GM13977 (cell line): ENCODE results near the gene GRID2IP.

ENCODE experiments used
- DNase-seq: peaks from one replicate; pipeline ENCODE4 v3.0.0; 2012; ENCODE audit warnings: low spot score
- in situ Hi-C: fragments of 300-500 bp; cut with MboI; formaldehyde crosslinking; loops from one replicate; pipeline ENCODE4 v1.12.0; 2022; ENCODE audit warnings: low sequenced_read_pairs, low pct_unique_long_range_greater_than_20kb, mixed read lengths, inconsistent platforms; ENCODE audit not compliant: unreplicated experiment
- TF ChIP-seq, protein P1 (sequence below): IDR thresholded peaks from 2 replicates; pipeline ENCODE4 v1.5.1; 2012; ENCODE audit warnings: mild to moderate bottlenecking, control low read depth; ENCODE audit not compliant: insufficient read depth; ENCODE audit errors: extremely low read depth, missing control alignments

GRID2IP gene

DNA sequence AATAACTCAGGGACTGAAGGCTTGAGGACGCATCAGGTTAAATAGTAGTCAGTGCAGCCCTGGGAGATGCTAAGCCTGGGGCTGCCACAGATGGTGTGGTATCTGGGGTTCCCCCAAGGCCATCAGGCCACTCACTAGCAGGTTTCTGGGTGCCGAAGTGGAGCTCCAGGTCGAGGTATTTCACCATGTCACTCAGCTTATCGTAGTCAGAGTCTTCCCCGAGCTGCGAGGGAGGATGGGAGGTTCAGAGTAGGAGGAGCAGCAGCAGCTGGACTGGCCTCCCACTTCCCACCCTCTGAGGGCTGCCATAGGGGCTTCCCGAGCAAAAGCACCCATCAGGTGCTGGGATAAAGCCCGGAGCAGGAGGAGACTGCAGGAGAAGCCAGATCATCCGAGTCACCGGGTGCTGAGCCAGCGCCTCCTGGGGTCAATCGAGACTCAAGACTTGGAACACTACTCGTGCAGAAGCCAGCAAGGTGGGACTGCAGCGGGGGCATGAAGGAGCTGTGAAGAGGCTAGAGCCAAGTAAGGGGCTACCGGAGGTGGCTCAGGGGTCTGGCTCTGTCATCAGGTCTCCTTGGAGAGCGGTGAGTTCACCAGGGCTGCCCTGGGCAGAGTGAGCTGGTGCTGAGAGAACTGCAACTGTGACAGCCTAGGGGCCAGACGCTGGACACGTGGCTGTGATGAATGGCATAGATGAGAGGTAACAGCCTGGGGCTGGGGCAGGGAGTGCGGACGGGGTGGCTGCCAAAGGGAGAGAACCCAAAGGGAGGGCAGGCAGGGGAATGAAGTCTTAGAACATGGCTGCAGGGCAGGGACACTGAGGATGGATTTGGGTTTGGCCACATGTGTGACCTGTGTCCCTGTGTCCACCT is 45.3 kb downstream of the GRID2IP start:
- in situ Hi-C loops = no loop called here
- TF ChIP-seq, protein P1, sequence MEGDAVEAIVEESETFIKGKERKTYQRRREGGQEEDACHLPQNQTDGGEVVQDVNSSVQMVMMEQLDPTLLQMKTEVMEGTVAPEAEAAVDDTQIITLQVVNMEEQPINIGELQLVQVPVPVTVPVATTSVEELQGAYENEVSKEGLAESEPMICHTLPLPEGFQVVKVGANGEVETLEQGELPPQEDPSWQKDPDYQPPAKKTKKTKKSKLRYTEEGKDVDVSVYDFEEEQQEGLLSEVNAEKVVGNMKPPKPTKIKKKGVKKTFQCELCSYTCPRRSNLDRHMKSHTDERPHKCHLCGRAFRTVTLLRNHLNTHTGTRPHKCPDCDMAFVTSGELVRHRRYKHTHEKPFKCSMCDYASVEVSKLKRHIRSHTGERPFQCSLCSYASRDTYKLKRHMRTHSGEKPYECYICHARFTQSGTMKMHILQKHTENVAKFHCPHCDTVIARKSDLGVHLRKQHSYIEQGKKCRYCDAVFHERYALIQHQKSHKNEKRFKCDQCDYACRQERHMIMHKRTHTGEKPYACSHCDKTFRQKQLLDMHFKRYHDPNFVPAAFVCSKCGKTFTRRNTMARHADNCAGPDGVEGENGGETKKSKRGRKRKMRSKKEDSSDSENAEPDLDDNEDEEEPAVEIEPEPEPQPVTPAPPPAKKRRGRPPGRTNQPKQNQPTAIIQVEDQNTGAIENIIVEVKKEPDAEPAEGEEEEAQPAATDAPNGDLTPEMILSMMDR = no peak
- peak; percentile 16 for DNase-seq

DNA sequence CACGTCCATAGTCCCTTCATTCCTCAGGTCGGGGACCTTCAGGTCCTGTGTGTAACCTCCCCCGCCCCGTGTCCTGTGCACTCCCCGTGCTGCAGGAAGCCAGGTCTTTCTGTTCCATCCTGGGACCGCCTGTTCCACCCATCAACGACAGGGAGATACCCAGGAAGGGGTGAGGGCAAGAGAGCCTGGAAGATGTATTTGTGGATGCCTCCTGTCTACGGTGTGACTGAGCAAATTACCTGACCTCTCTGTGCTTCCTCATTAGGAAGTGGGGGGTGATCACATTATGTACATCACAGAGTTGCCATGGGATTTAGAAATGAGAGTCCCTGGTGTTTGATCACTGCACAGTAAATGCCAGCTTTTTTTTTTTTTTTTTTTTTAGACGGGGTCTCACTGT is 46.3 kb downstream of the GRID2IP start:
- TF ChIP-seq, protein P1 = no peak
- DNase-seq = peak; percentile 28
- in situ Hi-C loops = no loop called here

DNA sequence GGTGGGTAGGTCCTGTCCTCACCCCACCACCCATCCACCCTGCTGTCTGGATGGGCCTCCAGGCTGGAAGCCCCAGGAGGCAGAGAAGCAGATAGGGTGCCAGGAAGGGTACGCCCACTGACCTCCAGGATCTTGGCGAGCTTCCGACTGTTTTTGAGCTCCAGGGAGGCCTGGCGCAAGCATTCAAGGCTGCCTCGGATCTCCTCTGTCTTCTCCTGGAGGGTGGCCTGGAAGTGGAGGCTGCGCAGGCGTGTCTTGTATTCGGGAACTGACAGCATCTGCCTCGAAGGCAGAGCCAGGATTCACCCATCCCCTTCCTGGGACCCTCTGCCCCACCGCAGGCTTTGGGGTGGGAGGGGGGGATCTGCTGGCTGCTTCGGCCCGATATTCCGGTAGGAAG is 48.4 kb downstream of the GRID2IP start:
- in situ Hi-C loops = no loop called here
- DNase-seq = peak; percentile 19
- TF ChIP-seq, protein P1 = no peak

DNA sequence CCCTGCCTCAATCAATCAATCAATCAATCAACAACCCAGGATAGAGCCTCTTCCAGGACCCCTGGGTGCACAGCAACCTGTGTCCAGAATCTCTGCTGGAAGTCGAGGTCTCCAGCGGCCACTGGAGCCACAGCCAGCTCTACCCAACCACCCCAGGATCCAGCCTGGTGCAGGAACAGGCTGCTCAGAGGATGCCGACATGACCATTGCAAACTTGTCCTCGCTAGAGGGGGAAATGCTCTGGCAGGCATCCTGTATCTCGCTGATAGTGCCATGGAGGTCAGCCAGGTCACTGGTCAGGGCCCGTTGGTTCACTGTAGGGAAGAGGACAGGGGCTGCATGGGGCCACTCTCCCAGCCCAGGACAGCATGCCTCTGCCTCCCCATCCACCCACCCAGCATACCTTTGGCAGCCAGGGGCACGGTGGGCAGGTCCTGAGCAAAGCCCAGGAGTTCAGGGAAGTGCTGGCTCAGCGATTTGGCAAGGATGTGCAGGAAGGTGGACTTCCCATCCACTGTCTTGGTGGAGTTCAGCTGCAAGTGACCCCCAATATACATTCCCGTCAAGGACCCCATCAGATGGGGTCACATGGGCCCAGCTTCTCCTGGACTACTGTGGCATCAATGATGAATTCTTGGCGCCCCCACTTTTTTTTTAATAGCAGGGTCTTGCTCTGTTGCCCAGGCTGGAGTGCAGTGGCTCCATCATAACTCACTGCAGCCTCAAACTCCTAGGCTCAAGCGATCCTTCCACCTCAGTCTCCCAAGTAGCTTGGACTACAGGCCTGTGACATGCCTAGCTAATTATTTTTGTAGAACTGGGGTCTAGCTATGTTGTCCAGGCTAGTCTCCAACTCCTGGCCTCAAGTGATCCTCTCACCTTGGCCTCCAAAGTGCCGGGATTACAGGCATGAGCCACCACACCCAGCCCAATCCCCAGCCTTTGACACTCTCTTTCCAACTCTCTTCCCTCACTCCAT is 49.4 kb downstream of the GRID2IP start:
- TF ChIP-seq, protein P1 = no peak
- peak; percentile 16 for DNase-seq
- in situ Hi-C loops = no loop called here

DNA sequence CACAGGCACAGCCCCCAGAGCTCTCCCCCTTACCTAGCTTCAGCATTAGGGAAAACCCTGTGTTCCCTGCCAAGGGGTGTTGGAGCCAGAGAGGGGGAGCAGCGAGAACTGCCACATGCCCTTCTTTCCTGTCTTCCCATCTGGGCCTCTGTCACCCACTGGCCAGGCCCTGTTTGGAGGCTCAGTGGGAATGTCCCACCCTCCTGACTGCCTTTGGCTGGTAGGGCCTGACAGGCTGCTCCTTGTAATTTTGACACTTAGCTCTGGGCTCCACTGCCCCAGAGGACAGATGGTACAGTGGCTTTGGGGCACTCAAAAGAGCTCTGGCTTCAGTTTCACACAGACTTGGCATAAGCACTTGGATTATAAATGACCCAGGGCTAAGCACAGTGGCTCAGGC is 50.6 kb downstream of the GRID2IP start:
- in situ Hi-C loops = no loop called here
- TF ChIP-seq, protein P1 = no peak
- DNase-seq = no peak

DNA sequence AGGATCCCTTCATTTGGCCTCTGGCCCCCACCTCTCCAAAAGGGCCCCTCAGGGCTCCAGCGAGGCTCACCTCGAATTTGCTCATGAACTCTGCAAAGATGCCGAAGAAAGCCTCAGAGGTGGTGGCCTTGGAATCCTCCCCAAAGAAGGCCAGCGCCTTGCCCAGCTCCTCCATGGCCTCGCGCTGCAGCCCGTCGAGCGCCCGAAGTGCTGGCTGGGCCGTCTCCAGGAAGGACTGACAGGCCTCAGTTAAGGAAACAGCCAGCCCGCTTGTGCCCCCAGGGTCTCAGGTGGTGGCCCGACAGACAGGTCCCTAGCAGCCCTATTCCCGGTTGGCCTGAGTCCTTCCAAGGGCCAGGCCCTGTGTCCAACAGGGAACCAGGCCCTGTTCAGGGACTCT is 53.3 kb downstream of the GRID2IP start:
- in situ Hi-C loops = no loop called here
- TF ChIP-seq, protein P1 = no peak

More for the DNA sequence above, 53.3 kb downstream of the GRID2IP start:
- no peak for DNase-seq
